ENCODE results near the gene HS3ST3A1.

HS3ST3A1 gene

DNA sequence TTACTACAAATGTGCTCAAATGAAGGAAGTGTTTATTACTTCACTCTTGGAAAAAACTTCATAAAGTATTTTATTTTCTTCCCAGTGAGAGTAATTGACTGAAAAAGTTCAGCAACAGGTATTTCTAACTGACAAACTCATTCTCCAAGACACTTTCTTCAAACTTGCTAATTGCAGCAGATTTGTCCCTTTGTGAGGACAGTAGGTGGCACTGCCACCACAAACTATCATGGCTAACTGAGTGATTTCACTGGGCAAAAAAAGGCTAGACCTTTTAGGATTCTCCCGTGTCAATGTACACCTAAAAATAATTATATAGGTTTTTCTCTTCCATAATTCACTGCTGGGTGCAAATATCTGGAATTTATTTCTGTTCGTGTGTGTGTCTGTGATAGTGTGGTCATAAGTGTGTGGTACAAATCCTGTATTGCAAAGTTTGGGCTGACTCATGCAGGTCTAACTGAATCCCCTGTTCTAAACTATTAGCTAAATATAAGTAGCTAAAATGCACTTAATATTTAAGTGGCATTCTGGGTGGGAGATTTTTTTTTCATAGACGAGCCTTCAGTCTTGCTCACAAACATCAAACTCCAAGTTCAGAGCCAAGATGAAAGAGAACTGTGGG lies 3.9 kb downstream of the HS3ST3A1 start:
- no peak for DNase-seq

GRCh38 chr17:13596241-13596923 lies 5.3 kb downstream of the HS3ST3A1 start:
- no peak for DNase-seq

DNA sequence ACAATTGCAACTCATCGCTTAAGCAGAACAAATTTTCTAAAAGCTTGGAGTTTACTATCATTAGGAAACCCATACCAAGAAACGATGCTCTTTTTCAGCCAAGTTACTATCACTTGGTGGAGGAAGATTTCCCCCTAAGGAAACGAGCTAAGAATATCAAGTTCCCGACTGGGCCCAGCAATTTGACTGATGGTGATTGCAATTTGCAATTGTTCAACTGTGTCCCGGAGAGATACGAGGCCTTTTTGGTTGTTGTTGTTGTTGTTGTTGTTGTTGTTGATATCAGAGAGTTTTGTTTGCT lies 6.2 kb downstream of the HS3ST3A1 start:
- no peak for DNase-seq

GRCh38 chr17:13594762-13595598 lies 6.7 kb downstream of the HS3ST3A1 start:
- DNase-seq = peak; percentile 56 to 80 (median 64)

DNA sequence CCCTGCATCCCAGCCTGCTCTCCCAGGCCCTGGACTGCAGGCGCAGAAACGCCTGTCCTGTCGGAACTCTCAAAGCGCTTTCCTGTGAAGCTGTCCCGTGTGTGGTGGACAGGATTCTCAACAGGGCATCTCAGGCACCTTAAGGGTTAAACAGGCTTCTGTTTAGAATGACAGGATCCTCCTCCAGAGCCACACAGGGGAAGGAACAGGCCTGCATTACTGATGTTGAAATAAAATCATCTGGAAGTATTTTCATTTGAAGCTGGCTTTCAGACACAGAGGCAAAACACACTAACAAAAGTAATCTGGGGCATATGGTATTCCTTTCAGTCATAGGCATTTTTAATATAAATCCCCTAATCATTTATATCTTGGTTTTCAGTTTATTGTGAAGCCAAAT lies 7.4 kb downstream of the HS3ST3A1 start:
- no peak for DNase-seq

- no peak for DNase-seq
These were observed 8.0 kb downstream of the HS3ST3A1 start for GRCh38 chr17:13593757-13594156.

GRCh38 chr17:13593021-13593751 lies 8.5 kb downstream of the HS3ST3A1 start:
- DNase-seq = no peak

DNA sequence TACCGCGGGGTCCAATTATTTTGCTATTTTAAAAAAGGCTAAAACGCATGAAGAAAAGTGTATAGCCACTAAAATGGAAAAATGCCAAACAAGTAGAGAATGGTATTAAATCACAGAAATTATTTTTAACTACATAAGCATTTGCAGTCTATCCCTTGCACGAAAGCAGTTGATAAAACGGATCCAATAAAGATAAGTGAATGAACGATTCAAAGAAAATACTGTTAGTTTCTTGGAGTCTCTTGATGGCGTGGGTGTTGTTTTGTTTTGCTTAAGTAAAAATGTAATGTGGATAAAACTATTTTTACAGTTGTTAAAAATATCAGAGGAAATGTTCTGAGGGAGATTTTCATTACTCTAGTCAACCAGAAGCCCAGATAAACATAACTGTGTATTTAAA lies 9.3 kb downstream of the HS3ST3A1 start:
- DNase-seq = no peak

GRCh38 chr17:13590441-13590840 lies 11.3 kb downstream of the HS3ST3A1 start:
- no peak for DNase-seq

- no peak for DNase-seq
These were observed 12.1 kb downstream of the HS3ST3A1 start for GRCh38 chr17:13589658-13590057.

DNA sequence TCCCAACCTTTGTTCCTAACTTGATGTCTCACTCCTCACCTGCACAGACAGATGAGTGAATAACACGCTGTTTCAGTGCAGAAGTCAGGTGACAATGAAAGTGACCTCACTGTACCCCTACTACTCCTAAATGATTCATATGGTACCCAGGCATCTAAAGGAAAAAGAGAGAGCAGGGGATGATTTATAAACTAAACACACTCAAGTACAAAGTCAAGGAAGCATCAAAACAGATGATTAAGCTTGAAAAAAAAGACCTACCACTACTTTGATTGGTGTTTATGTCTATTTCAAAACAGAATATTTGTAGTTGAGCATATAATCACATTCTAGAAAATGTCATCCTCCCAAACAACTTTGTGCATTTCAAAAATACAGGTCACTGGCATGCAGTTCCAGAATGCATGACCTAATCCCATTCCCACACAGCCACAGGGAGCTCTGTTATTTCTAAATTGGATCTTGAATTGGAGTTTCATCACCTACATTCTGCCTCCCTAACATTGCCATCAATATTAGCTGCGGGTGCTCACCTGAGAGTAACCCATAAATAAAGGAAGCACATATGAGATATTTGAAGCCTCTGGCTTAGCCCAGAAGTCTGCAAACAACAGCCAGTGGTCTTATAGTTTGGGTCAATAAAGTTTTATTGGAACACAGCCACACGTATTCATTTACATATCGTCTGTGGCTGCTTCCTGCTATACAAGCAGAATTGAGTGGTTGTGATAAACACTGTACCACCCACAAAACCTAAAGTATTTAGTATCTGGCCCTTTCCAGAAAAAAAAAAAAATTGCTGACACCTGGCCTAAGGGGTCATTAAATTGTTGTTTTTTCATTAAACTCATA lies 14.0 kb downstream of the HS3ST3A1 start:
- DNase-seq = no peak

GRCh38 chr17:13584701-13585080 lies 17.0 kb downstream of the HS3ST3A1 start:
- DNase-seq = no peak

- DNase-seq = no peak
These were observed 17.6 kb downstream of the HS3ST3A1 start for GRCh38 chr17:13583996-13584700.

DNA sequence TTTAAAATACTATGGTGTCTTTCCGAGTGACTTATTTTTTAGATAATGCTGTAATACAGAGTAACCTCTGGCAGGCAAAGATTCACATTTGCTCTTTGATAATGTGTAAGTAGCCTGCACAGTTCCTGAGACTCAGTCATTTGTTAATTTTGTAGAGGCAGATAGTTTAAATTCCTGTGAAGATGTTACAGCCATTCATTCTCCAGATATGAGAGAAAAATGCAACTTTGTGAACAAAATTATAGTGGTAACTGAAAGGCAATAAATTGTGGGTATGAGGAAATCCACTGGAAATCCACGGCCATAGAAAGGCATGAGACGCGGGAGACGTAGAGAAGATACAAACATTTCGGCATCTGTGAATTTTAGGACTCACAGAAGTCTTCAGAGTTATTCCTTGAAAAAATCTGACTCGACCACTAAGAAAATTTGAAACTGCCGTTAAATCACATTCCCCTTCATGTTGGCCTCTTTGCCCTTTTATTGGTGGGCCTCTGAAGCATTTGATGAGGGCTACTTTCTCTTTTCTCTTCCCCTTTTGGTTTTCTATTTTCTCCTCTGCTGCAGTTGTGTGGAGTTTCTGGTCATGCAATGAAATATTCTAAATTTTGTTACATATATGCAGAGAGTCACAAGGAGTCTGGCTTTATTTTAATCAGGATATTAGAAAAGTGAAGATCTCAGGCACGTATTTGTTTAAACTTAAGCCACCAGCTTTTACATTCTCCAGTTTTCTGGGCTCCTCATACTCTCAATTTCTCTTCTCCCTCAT lies 18.8 kb downstream of the HS3ST3A1 start:
- DNase-seq = no peak

DNA sequence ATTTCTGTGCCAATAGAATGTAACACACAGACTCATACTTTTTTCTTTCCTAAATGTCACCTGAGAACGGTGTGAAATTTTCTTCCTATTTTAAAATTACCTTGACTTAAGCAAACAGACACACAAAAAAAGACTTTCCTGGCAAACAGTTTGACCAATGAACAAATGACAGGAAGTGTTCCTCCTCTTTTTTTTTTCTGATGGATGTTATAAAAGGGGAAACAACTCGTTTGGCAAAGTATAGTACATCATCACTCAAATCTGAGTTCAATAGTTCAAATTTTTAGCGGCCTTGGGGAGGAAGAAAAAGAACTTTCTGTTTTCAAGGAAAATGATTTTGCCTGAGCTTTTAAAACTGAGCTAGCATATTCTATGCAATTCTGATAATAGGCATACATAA lies 19.8 kb downstream of the HS3ST3A1 start:
- DNase-seq = no peak

DNA sequence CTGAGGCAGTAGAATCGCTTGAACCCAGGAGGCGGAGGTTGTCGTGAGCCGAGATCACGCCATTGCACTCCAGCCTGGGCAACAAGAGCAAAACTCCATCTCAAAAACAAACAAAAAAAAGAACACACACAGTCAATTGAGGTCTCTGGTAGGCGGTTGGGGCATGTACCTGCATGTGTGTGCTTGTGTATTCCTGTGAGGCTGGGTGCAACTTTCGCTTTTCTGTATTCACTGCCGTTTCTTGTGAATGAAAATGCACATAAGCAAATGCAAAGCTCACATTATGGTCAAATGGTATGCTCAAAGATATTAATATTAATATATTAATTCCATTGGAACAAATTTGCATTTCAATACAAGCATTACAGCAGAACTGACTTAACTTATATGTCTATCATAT lies 20.9 kb downstream of the HS3ST3A1 start:
- no peak for DNase-seq

DNA sequence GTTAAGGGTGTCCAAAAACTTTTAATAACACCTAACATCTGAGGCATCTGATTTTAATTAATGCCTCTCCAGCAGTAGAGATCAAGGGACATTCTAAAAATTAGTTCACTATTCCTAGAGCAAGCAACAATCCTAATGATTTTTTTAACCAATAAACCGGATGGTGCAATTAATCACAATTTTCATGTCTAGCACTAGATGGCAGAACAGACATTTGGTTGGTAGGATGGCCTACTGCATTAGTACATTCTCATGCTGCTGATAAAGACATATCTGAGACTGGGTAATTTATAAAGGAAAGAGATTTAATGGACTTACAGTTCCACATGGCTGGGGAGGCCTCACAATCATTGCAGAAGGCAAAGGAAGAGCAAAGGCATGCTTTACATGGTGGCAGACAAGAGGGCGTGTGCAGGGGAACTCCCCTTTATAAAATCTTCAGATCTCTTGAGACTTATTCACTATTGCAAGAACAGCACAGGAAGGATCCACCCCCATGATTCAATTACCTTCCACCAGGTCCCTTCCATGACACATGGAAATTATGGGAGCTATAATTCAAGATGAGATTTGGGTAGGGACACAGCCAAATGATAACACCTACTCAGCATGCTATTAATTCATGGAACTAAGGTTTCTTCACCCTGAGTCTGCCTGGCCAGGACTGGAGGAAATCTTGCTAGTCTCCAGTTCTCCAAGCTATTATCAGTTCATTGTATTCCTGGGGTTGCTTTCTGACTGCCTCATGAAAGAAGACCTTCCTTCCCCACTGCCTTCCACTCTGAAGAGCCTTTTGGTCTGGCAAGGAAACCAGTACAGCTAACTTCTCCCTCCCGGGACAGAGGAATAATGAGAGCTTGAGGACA lies 24.8 kb downstream of the HS3ST3A1 start:
- DNase-seq = no peak

- DNase-seq = no peak
These were observed 25.8 kb downstream of the HS3ST3A1 start for GRCh38 chr17:13575922-13576419.

DNA sequence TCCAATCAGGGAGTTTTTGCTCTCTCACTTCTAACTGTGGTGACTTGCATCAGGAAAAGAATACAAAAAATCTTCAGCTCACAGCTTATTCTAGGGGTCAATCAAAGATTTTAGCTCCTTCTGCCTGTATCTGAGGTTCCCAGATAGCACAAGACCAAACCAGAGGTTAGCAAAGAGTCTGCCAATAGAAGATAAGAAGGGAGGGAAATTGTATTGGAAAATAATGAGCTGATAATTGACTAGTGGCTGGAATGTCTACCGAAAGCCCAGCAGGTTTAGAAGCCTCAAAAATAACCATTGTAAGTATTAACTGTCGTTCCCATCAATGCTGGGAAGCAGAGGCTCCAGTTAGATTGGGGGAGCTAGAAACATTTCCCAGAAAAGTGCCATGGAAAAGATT lies 26.3 kb downstream of the HS3ST3A1 start:
- no peak for DNase-seq

DNA sequence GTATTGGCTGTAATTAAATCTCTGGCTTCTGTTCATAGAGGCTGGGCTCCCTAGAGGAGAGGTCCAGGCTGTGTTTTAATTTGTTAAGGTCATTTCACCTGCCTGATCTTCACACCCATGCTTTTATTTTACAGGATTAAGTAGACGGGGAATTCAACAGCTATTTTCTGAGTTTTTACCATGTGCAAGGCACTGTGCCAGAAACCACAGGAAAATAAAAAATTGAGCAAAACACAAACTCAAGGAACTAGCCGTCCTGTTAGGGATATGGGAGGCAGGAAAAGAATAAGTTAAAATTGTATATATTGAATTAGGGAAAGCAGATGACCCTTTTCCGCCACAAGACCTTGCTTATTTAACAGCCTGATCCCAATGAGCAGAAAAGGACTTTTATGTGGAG lies 29.1 kb downstream of the HS3ST3A1 start:
- no peak for DNase-seq

Measured in activated CD4-positive, CD25-positive, alpha-beta regulatory T cell (primary cell).